HCT116 (cell line): ENCODE results near the gene PEAK3. TPM values are rescaled to one million over a fixed set of nuclear protein-coding genes. Genes with fewer than 3 reads are reported as not detected.

Source experiments
- ATAC-seq: fragments of 200-7000 bp; cut with Tn5 transposase; 2 replicates; pipeline ENCODE4 v1.9.1; 2020; ENCODE audit warnings: mild to moderate bottlenecking, moderate library complexity
- BruUV-seq: library from RNA; stranded (reverse); fragments of 400-500 nt; replicated peaks from 2 replicates; lab custom pipeline; 2021; lab: Mats Ljungman, UMichigan
- CTCF ChIA-PET: fragments of 300-600 bp; sonication (Branson Sonifier 250); formaldehyde crosslinking; loops from one replicate; lab custom pipeline; 2021; ENCODE audit warnings: antibody characterized with exemption; lab: Charles Lee
- POLR2A ChIA-PET: fragments of 300-600, 350-600 bp; sonication (Branson Sonifier 250); formaldehyde crosslinking; loops from one replicate; lab custom pipeline; 2021; ENCODE audit warnings: antibody characterized with exemption; lab: Charles Lee
- RAD21 ChIA-PET, 2 experiments: fragments of 300-600 bp; sonication (Branson Sonifier 250); formaldehyde crosslinking; loops; one replicate each; lab custom pipeline; 2023; ENCODE audit warnings: low total read pairs in 2 of 2; ENCODE audit not compliant: uncharacterized antibody in 2 of 2, unreplicated experiment in 2 of 2, low non-redundant PET in 1 of 2; lab: Charles Lee
- DNase-seq: peaks from one replicate; pipeline ENCODE4 v3.0.0-alpha.2; 2010; ENCODE audit warnings: low read depth, low spot score
- H2AFZ ChIP-seq: fragments of 200-600 bp; shearing (Covaris generic), sonication (generic); 2 replicates; pipeline ENCODE4 v1.6.1; 2017; ENCODE audit warnings: low read depth, mixed run types, mixed read lengths, antibody characterized with exemption, low read length; ENCODE audit not compliant: poor library complexity, severe bottlenecking
- H3K27ac ChIP-seq: 2 replicates; pipeline ENCODE4 v1.5.1; 2012; ENCODE audit warnings: low read depth, low read length
- H3K27me3 ChIP-seq: fragments of 200-600 bp; sonication (generic); 2 replicates; pipeline ENCODE4 v1.6.1; 2016; ENCODE audit warnings: mixed run types, low read length, mixed read lengths; ENCODE audit not compliant: insufficient read depth
- H3K36me3 ChIP-seq, 2 experiments: fragments of 200-500 bp in 1 of 2; fragments of 200-600 bp in 1 of 2; sonication (Bioruptor generic) in 1 of 2; sonication (generic) in 1 of 2; 2 replicates each; pipeline versions ENCODE4 v1.5.1 to v1.6.1; 2014 to 2016; ENCODE audit warnings: low read length in 2 of 2, inconsistent platforms in 1 of 2, mixed read lengths in 1 of 2, mixed run types in 1 of 2; ENCODE audit not compliant: insufficient read depth in 2 of 2, control insufficient read depth in 1 of 2
- H3K4me1 ChIP-seq, 2 experiments: fragments of 200-600 bp in 1 of 2; sonication (generic) in 1 of 2; 2 replicates each; pipeline versions ENCODE4 v1.5.1 to v1.6.1; 2012 to 2017; ENCODE audit warnings: low read length in 2 of 2, inconsistent platforms in 1 of 2, mild to moderate bottlenecking in 1 of 2, mixed read lengths in 1 of 2, mixed run types in 1 of 2, moderate library complexity in 1 of 2; ENCODE audit not compliant: insufficient read depth in 2 of 2, control insufficient read depth in 1 of 2
- H3K4me2 ChIP-seq: fragments of 200-600 bp; sonication (generic); 2 replicates; pipeline ENCODE4 v1.6.1; 2017; ENCODE audit warnings: mixed run types, low read length, mixed read lengths
- H3K4me3 ChIP-seq, 2 experiments: fragments of 200-600 bp in 1 of 2; sonication (generic) in 1 of 2; replicated peaks in 1 of 2; 2 replicates each; pipeline ENCODE4 v1.5.1; 2011 to 2016; ENCODE audit warnings: low read length in 2 of 2, control low read depth in 1 of 2, low read depth in 1 of 2, mild to moderate bottlenecking in 1 of 2, mixed read lengths in 1 of 2, mixed run types in 1 of 2
- H3K79me2 ChIP-seq: fragments of 200-600 bp; sonication (generic); 2 replicates; pipeline ENCODE4 v1.6.1; 2017; ENCODE audit warnings: mild to moderate bottlenecking, mixed run types, low read length, moderate library complexity, mixed read lengths; ENCODE audit not compliant: insufficient read depth
- H3K9ac ChIP-seq: fragments of 200-600 bp; sonication (generic); 2 replicates; pipeline ENCODE4 v1.6.1; 2016; ENCODE audit warnings: low read length, mixed read lengths
- H3K9me2 ChIP-seq: fragments of 200-600 bp; sonication (generic), shearing (Covaris generic); 2 replicates; pipeline ENCODE4 v1.6.1; 2017; ENCODE audit warnings: mixed run types, mild to moderate bottlenecking, moderate library complexity; ENCODE audit not compliant: insufficient read depth
- H3K9me3 ChIP-seq, 2 experiments: fragments of 200-500 bp in 1 of 2; fragments of 200-600 bp in 1 of 2; sonication (Bioruptor generic) in 1 of 2; sonication (generic) in 1 of 2; 2 replicates each; pipeline ENCODE4 v1.6.1; 2014 to 2017; ENCODE audit warnings: low read length in 2 of 2, mixed read lengths in 2 of 2, inconsistent platforms in 1 of 2, low read depth in 1 of 2, mild to moderate bottlenecking in 1 of 2, mixed run types in 1 of 2, moderate library complexity in 1 of 2; ENCODE audit not compliant: control insufficient read depth in 1 of 2, insufficient read depth in 1 of 2
- H4K20me1 ChIP-seq: fragments of 200-600 bp; sonication (generic), shearing (Covaris generic); 2 replicates; pipeline ENCODE4 v1.6.1; 2017; ENCODE audit warnings: mixed run types, mild to moderate bottlenecking, moderate library complexity; ENCODE audit not compliant: insufficient read depth
- CBX3 ChIP-seq: IDR thresholded peaks from 2 replicates; pipeline ENCODE4 v1.6.1; 2012; ENCODE audit warnings: low read depth
- CEBPB ChIP-seq: IDR thresholded peaks from 2 replicates; pipeline ENCODE4 v1.6.1; 2012; ENCODE audit warnings: low read depth
- EGR1 ChIP-seq: IDR thresholded peaks from 2 replicates; pipeline ENCODE4 v1.6.1; 2012; ENCODE audit warnings: low read depth
- EZH2 ChIP-seq: fragments of 200-600 bp; sonication (generic); IDR thresholded peaks from 2 replicates; pipeline ENCODE4 v1.6.1; 2017; ENCODE audit warnings: antibody characterized with exemption, mixed run types
- EZH2phosphoT487 ChIP-seq: fragments of 200-600 bp; IDR thresholded peaks from 2 replicates; pipeline ENCODE4 v1.6.1; 2018; ENCODE audit warnings: antibody characterized with exemption, borderline replicate concordance
- FOSL1 ChIP-seq: IDR thresholded peaks from 2 replicates; pipeline ENCODE4 v1.6.1; 2012; ENCODE audit warnings: low read depth
- JUND ChIP-seq: IDR thresholded peaks from 2 replicates; pipeline ENCODE4 v1.6.1; 2012
- POLR2A ChIP-seq: IDR thresholded peaks from 2 replicates; pipeline ENCODE4 v1.7.0; 2011; ENCODE audit warnings: borderline replicate concordance; ENCODE audit not compliant: insufficient read depth, insufficient read length; ENCODE audit errors: extremely low read depth
- TCF7L2 ChIP-seq: IDR thresholded peaks from 2 replicates; pipeline ENCODE4 v1.7.0; 2011; ENCODE audit warnings: borderline replicate concordance, inconsistent platforms; ENCODE audit not compliant: insufficient read depth, insufficient read length; ENCODE audit errors: extremely low read depth
- intact Hi-C: fragments of 100-400 bp; cut with micrococcal nuclease; formaldehyde crosslinking; loops from 2 replicates; pipeline ENCODE4 v1.10.0; 2022
- total RNA-seq: library from RNA; stranded (reverse); gene quantifications from one replicate; pipeline ENCODE4 v1.2.1, GENCODE V29; 2021; ENCODE audit not compliant: unreplicated experiment
- TF ChIP-seq, protein P1 (sequence below), 3 experiments: fragments of 200-600 bp in 1 of 3; sonication (generic) in 1 of 3; IDR thresholded peaks in 2 of 3; conservative IDR thresholded peaks in 1 of 3; 2 replicates each; pipeline ENCODE4 v1.5.1; 2012 to 2017; ENCODE audit warnings: low read depth in 2 of 3, low read length in 2 of 3, antibody characterized with exemption in 1 of 3, borderline replicate concordance in 1 of 3, control low read depth in 1 of 3, mild to moderate bottlenecking in 1 of 3, mixed read lengths in 1 of 3, mixed run types in 1 of 3, moderate library complexity in 1 of 3; ENCODE audit not compliant: insufficient read depth in 1 of 3
- TF ChIP-seq, protein P2 (sequence below): IDR thresholded peaks from 2 replicates; pipeline ENCODE4 v1.6.1; 2011; ENCODE audit warnings: mild to moderate bottlenecking, low read length, moderate library complexity; ENCODE audit not compliant: insufficient replicate concordance; ENCODE audit errors: extremely low read depth

Gene PEAK3
- total RNA-seq, 1 experiment from 2014 or later = not detected

DNA sequence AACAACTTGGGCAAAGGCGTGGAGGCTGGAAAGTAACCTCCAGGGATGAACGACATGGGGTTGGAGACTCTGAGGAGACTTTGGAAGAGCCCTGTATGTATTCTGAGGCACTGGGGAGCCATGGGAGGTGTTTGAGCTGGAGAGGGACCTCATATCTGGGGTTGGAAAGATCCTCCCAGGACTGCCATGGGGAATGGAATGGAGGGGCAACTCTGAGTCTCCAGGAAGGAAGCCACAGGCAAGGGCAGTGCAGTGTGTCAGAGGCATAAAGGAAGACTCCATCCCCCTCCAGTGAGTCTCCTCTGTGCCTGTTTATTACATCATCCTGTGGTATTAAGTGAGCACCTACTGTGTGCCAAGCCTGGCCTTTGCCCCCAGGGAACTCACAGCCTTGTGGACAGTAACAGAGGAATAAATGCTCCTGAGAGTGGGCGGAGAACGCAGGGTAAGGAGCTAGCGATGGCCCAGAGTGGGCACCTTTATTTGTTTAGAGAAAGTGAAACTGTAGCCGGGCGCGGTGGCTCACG is 7.7 kb downstream of the PEAK3 start:
- Histone ChIP-seq H3K36me3 (peaks cover 14 to 28% of the 10 kb centered on the region in 2 experiments; a peak in 2 of 4 replicates), H3K27me3 (no peaks in the 10 kb centered on the region), H3K4me3 (peak overlapping the region in 1 of 2 experiments; percentile 38; a peak in 1 of 4 replicates), H3K79me2 (peaks cover 51% of the 10 kb centered on the region), H3K9me2 (no peaks in the 10 kb centered on the region), H4K20me1 (peaks cover 18% of the 10 kb centered on the region; the same call in 1 of the 2 replicates), H3K4me2 (peak overlapping the region; percentile 68), H2AFZ (no peak overlapping the region), H3K4me1 (peaks cover 9 to 52% of the 10 kb centered on the region in 2 experiments), H3K27ac (peak overlapping the region; percentile 66), H3K9ac (peak overlapping the region; percentile 52), H3K9me3 (no peaks in the 10 kb centered on the region)
- no TSS peak for BruUV-seq
- intact Hi-C loops = no loop called here
- ChIA-PET CTCF (interaction anchor here (0.9 to 1.9 kb wide), 4 partner anchors 8 to 337 kb away, joined by 3 to 10 read pairs (median 4); no protein-coding TSS in a partner anchor), RAD21 (interaction anchor here in 1 of 2 experiments (0.6 kb wide), 1 partner anchor 114 kb away, joined by 4 read pairs; no protein-coding TSS in a partner anchor), POLR2A (interaction anchor here (0.8 kb wide), 1 partner anchor 111 kb away, joined by 6 read pairs; no protein-coding TSS in a partner anchor)
- no peak for DNase-seq
- no peak for ATAC-seq
- TF ChIP-seq, protein P1, sequence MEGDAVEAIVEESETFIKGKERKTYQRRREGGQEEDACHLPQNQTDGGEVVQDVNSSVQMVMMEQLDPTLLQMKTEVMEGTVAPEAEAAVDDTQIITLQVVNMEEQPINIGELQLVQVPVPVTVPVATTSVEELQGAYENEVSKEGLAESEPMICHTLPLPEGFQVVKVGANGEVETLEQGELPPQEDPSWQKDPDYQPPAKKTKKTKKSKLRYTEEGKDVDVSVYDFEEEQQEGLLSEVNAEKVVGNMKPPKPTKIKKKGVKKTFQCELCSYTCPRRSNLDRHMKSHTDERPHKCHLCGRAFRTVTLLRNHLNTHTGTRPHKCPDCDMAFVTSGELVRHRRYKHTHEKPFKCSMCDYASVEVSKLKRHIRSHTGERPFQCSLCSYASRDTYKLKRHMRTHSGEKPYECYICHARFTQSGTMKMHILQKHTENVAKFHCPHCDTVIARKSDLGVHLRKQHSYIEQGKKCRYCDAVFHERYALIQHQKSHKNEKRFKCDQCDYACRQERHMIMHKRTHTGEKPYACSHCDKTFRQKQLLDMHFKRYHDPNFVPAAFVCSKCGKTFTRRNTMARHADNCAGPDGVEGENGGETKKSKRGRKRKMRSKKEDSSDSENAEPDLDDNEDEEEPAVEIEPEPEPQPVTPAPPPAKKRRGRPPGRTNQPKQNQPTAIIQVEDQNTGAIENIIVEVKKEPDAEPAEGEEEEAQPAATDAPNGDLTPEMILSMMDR (IDR thresholded peaks at IDR 0.05 in 2 of 3, conservative IDR thresholded peaks at IDR 0.05 in 1 of 3; ENCODE audit: borderline replicate concordance in 1 of 3, insufficient read depth in 1 of 3, low read depth in 2 of 3, low read length in 2 of 3) = no peak
- no peak for TF ChIP-seq CEBPB
- TF ChIP-seq, protein P2, sequence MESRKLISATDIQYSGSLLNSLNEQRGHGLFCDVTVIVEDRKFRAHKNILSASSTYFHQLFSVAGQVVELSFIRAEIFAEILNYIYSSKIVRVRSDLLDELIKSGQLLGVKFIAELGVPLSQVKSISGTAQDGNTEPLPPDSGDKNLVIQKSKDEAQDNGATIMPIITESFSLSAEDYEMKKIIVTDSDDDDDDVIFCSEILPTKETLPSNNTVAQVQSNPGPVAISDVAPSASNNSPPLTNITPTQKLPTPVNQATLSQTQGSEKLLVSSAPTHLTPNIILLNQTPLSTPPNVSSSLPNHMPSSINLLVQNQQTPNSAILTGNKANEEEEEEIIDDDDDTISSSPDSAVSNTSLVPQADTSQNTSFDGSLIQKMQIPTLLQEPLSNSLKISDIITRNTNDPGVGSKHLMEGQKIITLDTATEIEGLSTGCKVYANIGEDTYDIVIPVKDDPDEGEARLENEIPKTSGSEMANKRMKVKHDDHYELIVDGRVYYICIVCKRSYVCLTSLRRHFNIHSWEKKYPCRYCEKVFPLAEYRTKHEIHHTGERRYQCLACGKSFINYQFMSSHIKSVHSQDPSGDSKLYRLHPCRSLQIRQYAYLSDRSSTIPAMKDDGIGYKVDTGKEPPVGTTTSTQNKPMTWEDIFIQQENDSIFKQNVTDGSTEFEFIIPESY = no peak
- TF ChIP-seq TCF7L2 = no peak
- no peak for TF ChIP-seq EGR1
- no peak for TF ChIP-seq JUND
- TF ChIP-seq CBX3 = no peak
- no peak for TF ChIP-seq EZH2
- TF ChIP-seq EZH2phosphoT487 = no peak
- TF ChIP-seq POLR2A = no peak
- no peak for TF ChIP-seq FOSL1
